WTC11 (cell line): Measurements from ENCODE around the gene AREL1. TPM values are rescaled to one million over a fixed set of nuclear protein-coding genes. Genes with fewer than 3 reads are reported as not detected.

ENCODE experiments used
- ATAC-seq: fragments of 200-7000 bp; cut with Tn5 transposase; 2 replicates; pipeline ENCODE4 v1.10.0; 2021; ENCODE audit warnings: mild to moderate bottlenecking, moderate library complexity
- CTCF ChIA-PET: fragments of 300-600 bp; sonication (Branson Sonifier 250); formaldehyde crosslinking; loops from one replicate; lab custom pipeline; 2021; ENCODE audit warnings: antibody characterized with exemption; lab: Charles Lee
- POLR2A ChIA-PET: fragments of 350-600 bp; sonication (Branson Sonifier 250); formaldehyde crosslinking; loops from one replicate; lab custom pipeline; 2021; ENCODE audit warnings: antibody characterized with exemption; lab: Charles Lee
- DNase-seq: peaks from one replicate; pipeline ENCODE4 v3.0.0; 2021; ENCODE audit warnings: low spot score
- H3K27ac Mint-ChIP-seq: 2 replicates; pipeline ENCODE4 v1.8.0; 2021; ENCODE audit warnings: mixed read lengths
- H3K27me3 Mint-ChIP-seq: 2 replicates; pipeline ENCODE4 v1.8.0; 2021; ENCODE audit warnings: low read depth, mild to moderate bottlenecking, moderate library complexity, mixed read lengths
- H3K36me3 Mint-ChIP-seq: 2 replicates; pipeline ENCODE4 v1.8.0; 2021; ENCODE audit warnings: mixed read lengths
- H3K4me1 Mint-ChIP-seq: 2 replicates; pipeline ENCODE4 v1.8.0; 2022; ENCODE audit warnings: mixed read lengths
- H3K4me3 Mint-ChIP-seq: 2 replicates; pipeline ENCODE4 v1.8.0; 2021; ENCODE audit warnings: mild to moderate bottlenecking, moderate library complexity, mixed read lengths
- H3K9me3 Mint-ChIP-seq: 2 replicates; pipeline ENCODE4 v1.8.0; 2021; ENCODE audit warnings: mixed read lengths
- ATF6 ChIP-seq: sonication (generic); formaldehyde crosslinking; IDR thresholded peaks from 2 replicates; pipeline ENCODE4 v1.8.1; 2023; ENCODE audit warnings: mild to moderate bottlenecking, missing genetic modification reagents
- CREB1 ChIP-seq: sonication (generic); formaldehyde crosslinking; IDR thresholded peaks from 2 replicates; pipeline ENCODE4 v1.8.0; 2023; ENCODE audit warnings: mild to moderate bottlenecking, missing genetic modification reagents
- ELF4 ChIP-seq: sonication (generic); formaldehyde crosslinking; IDR thresholded peaks from 2 replicates; pipeline ENCODE4 v1.8.1; 2022; ENCODE audit warnings: low read depth, mild to moderate bottlenecking, moderate library complexity, missing genetic modification reagents
- FOXP1 ChIP-seq: sonication (generic); formaldehyde crosslinking; IDR thresholded peaks from 2 replicates; pipeline ENCODE4 v1.8.0; 2022; ENCODE audit warnings: missing genetic modification reagents, mild to moderate bottlenecking, moderate library complexity, borderline replicate concordance
- IRF2 ChIP-seq: sonication (generic); formaldehyde crosslinking; IDR thresholded peaks from 2 replicates; pipeline ENCODE4 v1.8.0; 2022; ENCODE audit warnings: low read depth, missing genetic modification reagents, borderline replicate concordance
- KAT7 ChIP-seq: sonication (generic); formaldehyde crosslinking; IDR thresholded peaks from 2 replicates; pipeline ENCODE4 v1.8.1; 2023; ENCODE audit warnings: missing genetic modification reagents, mild to moderate bottlenecking, borderline replicate concordance
- NFYB ChIP-seq: sonication (generic); formaldehyde crosslinking; conservative IDR thresholded peaks from 2 replicates; pipeline ENCODE4 v1.8.0; 2022; ENCODE audit warnings: low read depth, missing genetic modification reagents
- NR2C2 ChIP-seq: sonication (generic); formaldehyde crosslinking; IDR thresholded peaks from 2 replicates; pipeline ENCODE4 v1.8.0; 2022; ENCODE audit warnings: mild to moderate bottlenecking, missing genetic modification reagents
- OVOL2 ChIP-seq: fragments of 250-450 bp; sonication (Bioruptor Pico); IDR thresholded peaks from 2 replicates; pipeline ENCODE4 v1.9.0; 2021; ENCODE audit warnings: mild to moderate bottlenecking, borderline replicate concordance
- PRRX2 ChIP-seq: fragments of 250-450 bp; sonication (Bioruptor Pico); IDR thresholded peaks from 2 replicates; pipeline ENCODE4 v1.8.0; 2021; ENCODE audit warnings: mild to moderate bottlenecking
- RORB ChIP-seq: fragments of 250-450 bp; sonication (Bioruptor Pico); IDR thresholded peaks from 2 replicates; pipeline ENCODE4 v1.9.0; 2021; ENCODE audit warnings: mild to moderate bottlenecking
- TCF7 ChIP-seq: sonication (generic); formaldehyde crosslinking; IDR thresholded peaks from 2 replicates; pipeline ENCODE4 v1.8.0; 2022; ENCODE audit warnings: mild to moderate bottlenecking, low read depth, missing genetic modification reagents, moderate library complexity
- TEAD4 ChIP-seq: sonication (generic); formaldehyde crosslinking; IDR thresholded peaks from 2 replicates; pipeline ENCODE4 v1.8.0; 2022; ENCODE audit warnings: mild to moderate bottlenecking, missing genetic modification reagents
- ZNF138 ChIP-seq: sonication (generic); formaldehyde crosslinking; conservative IDR thresholded peaks from 2 replicates; pipeline ENCODE4 v1.8.1; 2022; ENCODE audit warnings: mild to moderate bottlenecking, moderate library complexity, missing genetic modification reagents
- ZNF232 ChIP-seq: sonication (generic); formaldehyde crosslinking; IDR thresholded peaks from 2 replicates; pipeline ENCODE4 v1.8.0; 2022; ENCODE audit warnings: mild to moderate bottlenecking, missing genetic modification reagents
- ZNF423 ChIP-seq: fragments of 250-450 bp; sonication (Bioruptor Pico); IDR thresholded peaks from 2 replicates; pipeline ENCODE4 v2.1.2; 2022; ENCODE audit warnings: mild to moderate bottlenecking, moderate library complexity
- total RNA-seq: library from RNA; stranded (reverse); gene quantifications from 3 replicates; pipeline ENCODE4 v1.2.3, GENCODE V29; 2021
- TF ChIP-seq, protein P1 (sequence below): sonication (generic); formaldehyde crosslinking; IDR thresholded peaks from 2 replicates; pipeline ENCODE4 v1.8.0; 2022; ENCODE audit warnings: mild to moderate bottlenecking, missing genetic modification reagents
- TF ChIP-seq, protein P2 (sequence below): sonication (generic); formaldehyde crosslinking; IDR thresholded peaks from 2 replicates; pipeline ENCODE4 v1.8.1; 2022; ENCODE audit warnings: low read depth, missing genetic modification reagents, borderline replicate concordance
- TF ChIP-seq, protein P3 (sequence below): fragments of 250-450 bp; sonication (Bioruptor Pico); IDR thresholded peaks from 2 replicates; pipeline ENCODE4 v1.9.0; 2021; ENCODE audit warnings: mild to moderate bottlenecking
- TF ChIP-seq, protein P4 (sequence below): sonication (generic); formaldehyde crosslinking; conservative IDR thresholded peaks from 2 replicates; pipeline ENCODE4 v1.8.1; 2023; ENCODE audit warnings: mild to moderate bottlenecking, low read depth, missing genetic modification reagents, moderate library complexity

The AREL1 gene
- total RNA-seq, 1 experiment from 2014 or later = 37.0 TPM

GRCh38 chr14:74661726-74662450 is 51.0 kb downstream of the AREL1 start:
- Mint-ChIP-seq H3K9me3 (no peaks in the 10 kb centered on the region), H3K4me1 (no peaks in the 10 kb centered on the region), H3K36me3 (peaks cover 28% of the 10 kb centered on the region), H3K4me3 (no peak overlapping the region), H3K27me3 (no peaks in the 10 kb centered on the region), H3K27ac (no peak overlapping the region)
- CTCF ChIA-PET = interaction anchor here (1.6 kb wide), 1 partner anchor 53 kb away, joined by 3 read pairs; no protein-coding TSS in a partner anchor
- DNase-seq = no peak
- POLR2A ChIA-PET = no interaction called here
- TF ChIP-seq, protein P1, sequence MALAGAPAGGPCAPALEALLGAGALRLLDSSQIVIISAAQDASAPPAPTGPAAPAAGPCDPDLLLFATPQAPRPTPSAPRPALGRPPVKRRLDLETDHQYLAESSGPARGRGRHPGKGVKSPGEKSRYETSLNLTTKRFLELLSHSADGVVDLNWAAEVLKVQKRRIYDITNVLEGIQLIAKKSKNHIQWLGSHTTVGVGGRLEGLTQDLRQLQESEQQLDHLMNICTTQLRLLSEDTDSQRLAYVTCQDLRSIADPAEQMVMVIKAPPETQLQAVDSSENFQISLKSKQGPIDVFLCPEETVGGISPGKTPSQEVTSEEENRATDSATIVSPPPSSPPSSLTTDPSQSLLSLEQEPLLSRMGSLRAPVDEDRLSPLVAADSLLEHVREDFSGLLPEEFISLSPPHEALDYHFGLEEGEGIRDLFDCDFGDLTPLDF (CRISPR knock-in tag) = no peak
- TF ChIP-seq ZNF138 (CRISPR knock-in tag) = no peak
- TF ChIP-seq CREB1 (CRISPR knock-in tag) = no peak
- TF ChIP-seq, protein P2, sequence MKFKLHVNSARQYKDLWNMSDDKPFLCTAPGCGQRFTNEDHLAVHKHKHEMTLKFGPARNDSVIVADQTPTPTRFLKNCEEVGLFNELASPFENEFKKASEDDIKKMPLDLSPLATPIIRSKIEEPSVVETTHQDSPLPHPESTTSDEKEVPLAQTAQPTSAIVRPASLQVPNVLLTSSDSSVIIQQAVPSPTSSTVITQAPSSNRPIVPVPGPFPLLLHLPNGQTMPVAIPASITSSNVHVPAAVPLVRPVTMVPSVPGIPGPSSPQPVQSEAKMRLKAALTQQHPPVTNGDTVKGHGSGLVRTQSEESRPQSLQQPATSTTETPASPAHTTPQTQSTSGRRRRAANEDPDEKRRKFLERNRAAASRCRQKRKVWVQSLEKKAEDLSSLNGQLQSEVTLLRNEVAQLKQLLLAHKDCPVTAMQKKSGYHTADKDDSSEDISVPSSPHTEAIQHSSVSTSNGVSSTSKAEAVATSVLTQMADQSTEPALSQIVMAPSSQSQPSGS = no peak
- ATAC-seq = no peak

DNA sequence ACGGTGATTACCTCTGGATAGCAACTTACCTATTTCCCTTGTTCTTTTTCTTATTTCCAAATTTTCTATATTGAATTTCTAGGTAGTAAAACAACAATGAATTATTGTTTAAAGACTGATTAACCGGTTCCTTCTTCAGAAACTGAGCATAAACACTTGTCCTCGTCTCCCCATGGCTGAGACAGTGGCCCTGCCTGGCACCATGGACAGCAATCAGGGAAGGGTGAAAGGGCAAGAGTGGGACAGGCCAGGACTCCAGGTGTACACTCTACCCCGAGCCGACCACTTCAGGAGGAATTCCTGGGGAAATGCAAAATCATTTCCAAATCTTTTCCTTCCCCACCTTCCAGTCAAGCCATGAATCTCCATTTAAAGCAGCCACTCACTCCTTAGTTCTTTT is 52.0 kb downstream of the AREL1 start:
- ATAC-seq (no peak), DNase-seq (no peak)
- no peaks in the 10 kb centered on the region for H3K9me3 Mint-ChIP-seq
- TF ChIP-seq, protein P3, sequence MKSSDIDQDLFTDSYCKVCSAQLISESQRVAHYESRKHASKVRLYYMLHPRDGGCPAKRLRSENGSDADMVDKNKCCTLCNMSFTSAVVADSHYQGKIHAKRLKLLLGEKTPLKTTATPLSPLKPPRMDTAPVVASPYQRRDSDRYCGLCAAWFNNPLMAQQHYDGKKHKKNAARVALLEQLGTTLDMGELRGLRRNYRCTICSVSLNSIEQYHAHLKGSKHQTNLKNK (CRISPR knock-in tag) = no peak
- TF ChIP-seq TCF7 (no peak), FOXP1 (no peak), KAT7 (CRISPR knock-in tag) (no peak), TEAD4 (CRISPR knock-in tag) (no peak), RORB (CRISPR knock-in tag) (no peak), NFYB (CRISPR knock-in tag) (no peak), ZNF138 (CRISPR knock-in tag) (no peak), NR2C2 (CRISPR knock-in tag) (no peak), CREB1 (CRISPR knock-in tag) (no peak), IRF2 (CRISPR knock-in tag) (no peak), ELF4 (CRISPR knock-in tag) (no peak), ZNF232 (CRISPR knock-in tag) (no peak), ATF6 (no peak), PRRX2 (CRISPR knock-in tag) (no peak), OVOL2 (CRISPR knock-in tag) (no peak), ZNF423 (CRISPR knock-in tag) (no peak)
- TF ChIP-seq, protein P4, sequence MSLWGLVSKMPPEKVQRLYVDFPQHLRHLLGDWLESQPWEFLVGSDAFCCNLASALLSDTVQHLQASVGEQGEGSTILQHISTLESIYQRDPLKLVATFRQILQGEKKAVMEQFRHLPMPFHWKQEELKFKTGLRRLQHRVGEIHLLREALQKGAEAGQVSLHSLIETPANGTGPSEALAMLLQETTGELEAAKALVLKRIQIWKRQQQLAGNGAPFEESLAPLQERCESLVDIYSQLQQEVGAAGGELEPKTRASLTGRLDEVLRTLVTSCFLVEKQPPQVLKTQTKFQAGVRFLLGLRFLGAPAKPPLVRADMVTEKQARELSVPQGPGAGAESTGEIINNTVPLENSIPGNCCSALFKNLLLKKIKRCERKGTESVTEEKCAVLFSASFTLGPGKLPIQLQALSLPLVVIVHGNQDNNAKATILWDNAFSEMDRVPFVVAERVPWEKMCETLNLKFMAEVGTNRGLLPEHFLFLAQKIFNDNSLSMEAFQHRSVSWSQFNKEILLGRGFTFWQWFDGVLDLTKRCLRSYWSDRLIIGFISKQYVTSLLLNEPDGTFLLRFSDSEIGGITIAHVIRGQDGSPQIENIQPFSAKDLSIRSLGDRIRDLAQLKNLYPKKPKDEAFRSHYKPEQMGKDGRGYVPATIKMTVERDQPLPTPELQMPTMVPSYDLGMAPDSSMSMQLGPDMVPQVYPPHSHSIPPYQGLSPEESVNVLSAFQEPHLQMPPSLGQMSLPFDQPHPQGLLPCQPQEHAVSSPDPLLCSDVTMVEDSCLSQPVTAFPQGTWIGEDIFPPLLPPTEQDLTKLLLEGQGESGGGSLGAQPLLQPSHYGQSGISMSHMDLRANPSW = no peak
- ChIA-PET POLR2A (no interaction called here), CTCF (interaction anchor here (1.6 kb wide), 1 partner anchor 52 kb away, joined by 3 read pairs; no protein-coding TSS in a partner anchor)
- H3K4me1 Mint-ChIP-seq = no peaks in the 10 kb centered on the region
- peaks cover 28% of the 10 kb centered on the region for H3K36me3 Mint-ChIP-seq
- no peak overlapping the region for H3K4me3 Mint-ChIP-seq
- no peaks in the 10 kb centered on the region for H3K27me3 Mint-ChIP-seq
- no peak overlapping the region for H3K27ac Mint-ChIP-seq
